CD8-positive, alpha-beta memory T cell (primary cell): Measurements from ENCODE around the gene PRDX6. TPM values are rescaled to one million over a fixed set of nuclear protein-coding genes. Genes with fewer than 3 reads are reported as not detected.

Experiments
- CTCF ChIA-PET: fragments of 350-600 bp; sonication (Branson Sonifier 250); formaldehyde crosslinking; loops from one replicate; lab custom pipeline; 2021; ENCODE audit warnings: antibody characterized with exemption; lab: Charles Lee
- POLR2A ChIA-PET: fragments of 350-600 bp; sonication (Branson Sonifier 250); formaldehyde crosslinking; loops from one replicate; lab custom pipeline; 2021; ENCODE audit warnings: antibody characterized with exemption; lab: Charles Lee
- DNase-seq, 5 donors: peaks; one replicate each; pipeline versions ENCODE4 v3.0.0 to v3.0.0-alpha.2; 2020 to 2022; ENCODE audit warnings: mixed read lengths in 1 of 5
- H3K27ac ChIP-seq: one replicate; pipeline ENCODE4 v1.7.0; 2013; ENCODE audit warnings: low read depth, mild to moderate bottlenecking, low read length, moderate library complexity
- H3K27me3 ChIP-seq: 2 replicates; pipeline ENCODE4 v1.7.0; 2013; ENCODE audit warnings: low read length, mild to moderate bottlenecking; ENCODE audit not compliant: insufficient read depth, poor library complexity, severe bottlenecking
- H3K36me3 ChIP-seq: 2 replicates; pipeline ENCODE4 v1.7.0; 2013; ENCODE audit warnings: mild to moderate bottlenecking, low read length, moderate library complexity; ENCODE audit not compliant: insufficient read depth
- H3K4me1 ChIP-seq: 2 replicates; pipeline ENCODE4 v1.7.0; 2013; ENCODE audit warnings: mild to moderate bottlenecking, low read length, moderate library complexity; ENCODE audit not compliant: insufficient read depth
- H3K4me3 ChIP-seq: 2 replicates; pipeline ENCODE4 v1.7.0; 2013; ENCODE audit warnings: mild to moderate bottlenecking, low read length
- H3K9me3 ChIP-seq: 2 replicates; pipeline ENCODE4 v1.7.0; 2013; ENCODE audit warnings: mild to moderate bottlenecking, low read length
- H3K27ac Mint-ChIP-seq, 8 donors: one replicate each; pipeline ENCODE4 v1.8.0; 2020 to 2021; ENCODE audit warnings: mixed read lengths in 8 of 8, mild to moderate bottlenecking in 6 of 8, inconsistent platforms in 3 of 8, moderate library complexity in 3 of 8
- H3K27me3 Mint-ChIP-seq, 2 donors: one replicate each; pipeline ENCODE4 v1.8.0; 2020 to 2021; ENCODE audit warnings: mixed read lengths in 2 of 2, mild to moderate bottlenecking in 1 of 2, moderate library complexity in 1 of 2
- H3K36me3 Mint-ChIP-seq, 3 donors: one replicate each; pipeline ENCODE4 v1.8.0; 2020 to 2021; ENCODE audit warnings: mixed read lengths in 3 of 3, inconsistent platforms in 1 of 3, mild to moderate bottlenecking in 1 of 3
- H3K4me1 Mint-ChIP-seq, 3 donors: one replicate each; pipeline ENCODE4 v1.8.0; 2020 to 2021; ENCODE audit warnings: mixed read lengths in 3 of 3, inconsistent platforms in 1 of 3, mild to moderate bottlenecking in 1 of 3
- H3K4me3 Mint-ChIP-seq, 7 donors: one replicate each; pipeline ENCODE4 v1.8.0; 2020 to 2021; ENCODE audit warnings: mixed read lengths in 7 of 7, mild to moderate bottlenecking in 6 of 7, moderate library complexity in 4 of 7, inconsistent platforms in 2 of 7
- H3K9me3 Mint-ChIP-seq, 5 donors: one replicate each; pipeline ENCODE4 v1.8.0; 2020 to 2022; ENCODE audit warnings: mixed read lengths in 5 of 5, mild to moderate bottlenecking in 3 of 5, moderate library complexity in 2 of 5, inconsistent platforms in 1 of 5
- polyA plus RNA-seq: library from polyadenylated mRNA; unstranded; fragments of 300-500 nt; fragmentation: Illumina TruSeq; gene quantifications from one replicate; pipeline ENCODE4 v1.2.3, GENCODE V29; 2021
- total RNA-seq, 2 experiments: library from RNA; stranded (reverse); gene quantifications; one replicate each; pipeline ENCODE4 v1.2.3, GENCODE V29; 2021

The PRDX6 gene
- total and polyA plus RNA-seq, 3 experiments from 2014 or later = 134 to 159 (median 140) TPM

DNA sequence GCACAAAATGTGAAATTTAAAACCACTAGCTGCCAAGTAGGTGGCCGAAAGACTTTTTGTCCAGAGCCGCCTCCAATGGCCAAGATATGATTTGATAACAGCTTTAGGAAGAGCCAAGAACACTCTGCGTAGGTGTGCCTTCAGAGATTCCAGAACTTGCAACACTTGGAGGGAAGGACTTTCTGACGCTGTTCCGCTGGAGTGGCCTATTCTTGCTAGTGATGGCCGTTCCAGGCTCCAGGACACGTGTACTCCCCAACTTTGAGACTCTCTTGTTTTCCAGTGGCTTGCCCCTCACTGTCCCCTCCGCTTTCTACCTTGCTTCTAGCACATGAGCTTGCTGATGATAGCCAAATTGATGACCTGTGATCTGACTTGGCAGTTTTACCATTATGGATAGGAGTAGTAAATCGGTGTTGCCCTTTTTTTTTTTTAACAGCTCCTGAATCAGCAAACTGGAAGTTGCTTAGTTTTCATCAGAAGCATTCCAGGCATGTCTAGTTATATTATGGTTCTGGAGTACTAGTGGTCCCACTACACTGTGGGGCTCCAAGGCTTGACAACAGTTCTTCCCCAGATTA is 1.0 kb downstream of the PRDX6 start:
- H3K27ac ChIP-seq = peak overlapping the region; percentile 92
- H3K4me1 Mint-ChIP-seq = peaks cover 57 to 77% (median 76%) of the 10 kb centered on the region in 3 donors
- peaks cover 20% of the 10 kb centered on the region for H3K36me3 ChIP-seq
- H3K36me3 Mint-ChIP-seq = peaks cover 6 to 54% (median 20%) of the 10 kb centered on the region in 3 donors
- peak overlapping the region; percentile 88 to 97 (median 93) for H3K4me3 Mint-ChIP-seq
- POLR2A ChIA-PET = interaction anchor here (0.6 to 2.8 kb wide), 7 partner anchors 12 to 1285 kb away, joined by 3 to 15 read pairs (median 5); partner anchors contain the start of genes CENPL, DARS2, GAS5 and KLHL20
- H3K4me3 ChIP-seq = peak overlapping the region; percentile 79
- no peaks in the 10 kb centered on the region for H3K9me3 Mint-ChIP-seq
- H3K27me3 ChIP-seq = no peaks in the 10 kb centered on the region
- no peaks in the 10 kb centered on the region for H3K9me3 ChIP-seq
- peaks cover 40% of the 10 kb centered on the region for H3K4me1 ChIP-seq
- CTCF ChIA-PET = interaction anchor here (1.5 to 4.3 kb wide), 2 partner anchors 43 to 48 kb away, joined by 3 to 30 read pairs; no protein-coding TSS in a partner anchor
- no peak for DNase-seq
- H3K27me3 Mint-ChIP-seq = no peaks in the 10 kb centered on the region
- H3K27ac Mint-ChIP-seq = peak overlapping the region; percentile 70 to 94 (median 85)

DNA sequence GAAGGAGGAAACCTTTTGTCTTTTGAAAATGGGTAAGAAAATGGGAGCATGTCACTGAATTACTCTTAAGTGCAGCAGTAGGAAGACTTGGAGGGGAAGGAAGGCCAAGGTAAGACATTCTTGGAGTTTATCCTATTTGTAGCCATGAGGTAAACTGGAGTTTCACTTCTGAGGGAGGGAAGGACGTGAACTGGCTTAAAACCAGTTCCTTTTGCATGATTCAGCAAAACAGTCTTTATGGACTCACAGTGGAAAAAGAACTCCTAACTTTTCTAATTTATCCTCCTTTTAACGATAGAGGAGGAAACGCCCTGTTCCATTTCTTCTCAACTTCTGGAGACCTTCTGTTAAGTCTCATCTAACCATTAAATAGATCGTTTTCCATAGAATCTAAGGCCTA is 2.5 kb downstream of the PRDX6 start:
- Mint-ChIP-seq H3K27ac (peak overlapping the region in 3 of 8 donors; percentile 17 to 94 (median 64)), H3K9me3 (no peaks in the 10 kb centered on the region), H3K36me3 (peaks cover 5 to 55% (median 17%) of the 10 kb centered on the region in 3 donors), H3K4me3 (peak overlapping the region in 1 of 7 donors; percentile 97), H3K4me1 (peaks cover 44 to 65% (median 61%) of the 10 kb centered on the region in 3 donors), H3K27me3 (no peaks in the 10 kb centered on the region)
- ChIA-PET CTCF (no interaction called here), POLR2A (no interaction called here)
- H3K4me3 ChIP-seq = no peak overlapping the region
- no peaks in the 10 kb centered on the region for H3K27me3 ChIP-seq
- peak overlapping the region; percentile 92 for H3K27ac ChIP-seq
- H3K4me1 ChIP-seq = peaks cover 34% of the 10 kb centered on the region
- no peak for DNase-seq
- no peaks in the 10 kb centered on the region for H3K9me3 ChIP-seq
- peaks cover 25% of the 10 kb centered on the region for H3K36me3 ChIP-seq

DNA sequence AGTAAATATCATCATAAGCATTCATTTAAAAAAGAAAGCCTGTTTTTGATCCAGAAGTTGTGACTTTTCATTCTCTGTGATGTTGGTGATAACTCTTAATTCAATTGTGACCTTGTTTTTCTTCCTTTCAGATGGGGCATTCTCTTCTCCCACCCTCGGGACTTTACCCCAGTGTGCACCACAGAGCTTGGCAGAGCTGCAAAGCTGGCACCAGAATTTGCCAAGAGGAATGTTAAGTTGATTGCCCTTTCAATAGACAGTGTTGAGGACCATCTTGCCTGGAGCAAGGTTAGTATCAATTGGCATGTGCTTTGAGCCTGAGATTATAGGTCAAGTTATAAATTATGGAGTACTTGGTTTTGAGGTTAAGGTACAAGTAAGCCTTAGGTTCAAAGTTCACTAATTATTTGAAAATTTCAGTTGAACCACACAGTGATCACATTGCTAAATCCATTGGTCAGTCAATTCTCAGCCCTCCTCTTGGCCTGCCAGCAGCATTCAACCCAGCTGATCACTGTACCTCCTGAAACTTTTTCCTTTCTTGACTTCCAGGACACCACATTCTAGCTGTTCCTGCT is 4.1 kb downstream of the PRDX6 start:
- peak overlapping the region in 1 of 7 donors; percentile 54 for H3K4me3 Mint-ChIP-seq
- ChIA-PET POLR2A (no interaction called here), CTCF (interaction anchor here (1.4 kb wide), 1 partner anchor 50 kb away, joined by 3 read pairs; no protein-coding TSS in a partner anchor)
- Histone ChIP-seq H3K4me1 (peaks cover 20% of the 10 kb centered on the region), H3K27ac (no peak overlapping the region), H3K27me3 (no peaks in the 10 kb centered on the region), H3K36me3 (peaks cover 41% of the 10 kb centered on the region), H3K9me3 (no peaks in the 10 kb centered on the region), H3K4me3 (no peak overlapping the region)
- no peak for DNase-seq
- peak overlapping the region in 5 of 8 donors; percentile 0 to 84 (median 6) for H3K27ac Mint-ChIP-seq
- H3K27me3 Mint-ChIP-seq = no peaks in the 10 kb centered on the region
- peaks cover 15 to 71% (median 24%) of the 10 kb centered on the region in 3 donors for H3K36me3 Mint-ChIP-seq
- H3K4me1 Mint-ChIP-seq = peaks cover 28 to 51% (median 45%) of the 10 kb centered on the region in 3 donors
- H3K9me3 Mint-ChIP-seq = no peaks in the 10 kb centered on the region

DNA sequence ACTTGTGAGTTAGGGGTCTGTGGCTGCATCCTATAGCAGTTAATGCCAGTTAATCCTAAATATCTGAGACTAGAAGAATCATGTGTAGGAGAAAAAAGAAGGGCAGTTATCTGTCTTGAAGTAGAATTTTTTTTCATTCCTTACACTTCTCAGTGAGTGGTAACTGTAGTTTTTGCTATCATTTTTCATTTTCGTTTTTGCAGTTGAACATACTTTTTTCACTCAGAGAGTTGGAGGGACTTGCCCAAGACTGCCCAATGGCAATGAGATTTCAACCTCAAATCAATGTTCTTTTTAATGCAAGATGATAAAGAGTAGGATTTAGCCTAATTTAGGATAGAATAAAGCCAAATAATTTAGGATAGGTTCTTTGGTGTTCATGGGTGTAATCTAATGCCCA is 5.5 kb downstream of the PRDX6 start:
- peaks cover 26 to 48% (median 40%) of the 10 kb centered on the region in 3 donors for H3K4me1 Mint-ChIP-seq
- no peak overlapping the region for H3K4me3 Mint-ChIP-seq
- no peaks in the 10 kb centered on the region for H3K27me3 Mint-ChIP-seq
- H3K9me3 Mint-ChIP-seq = no peaks in the 10 kb centered on the region
- H3K4me3 ChIP-seq = no peak overlapping the region
- H3K36me3 ChIP-seq = peaks cover 53% of the 10 kb centered on the region
- ChIA-PET POLR2A (no interaction called here), CTCF (no interaction called here)
- H3K36me3 Mint-ChIP-seq = peaks cover 21 to 80% (median 32%) of the 10 kb centered on the region in 3 donors
- H3K9me3 ChIP-seq = no peaks in the 10 kb centered on the region
- peaks cover 19% of the 10 kb centered on the region for H3K4me1 ChIP-seq
- no peak for DNase-seq
- no peaks in the 10 kb centered on the region for H3K27me3 ChIP-seq
- no peak overlapping the region for H3K27ac ChIP-seq
- no peak overlapping the region for H3K27ac Mint-ChIP-seq

DNA sequence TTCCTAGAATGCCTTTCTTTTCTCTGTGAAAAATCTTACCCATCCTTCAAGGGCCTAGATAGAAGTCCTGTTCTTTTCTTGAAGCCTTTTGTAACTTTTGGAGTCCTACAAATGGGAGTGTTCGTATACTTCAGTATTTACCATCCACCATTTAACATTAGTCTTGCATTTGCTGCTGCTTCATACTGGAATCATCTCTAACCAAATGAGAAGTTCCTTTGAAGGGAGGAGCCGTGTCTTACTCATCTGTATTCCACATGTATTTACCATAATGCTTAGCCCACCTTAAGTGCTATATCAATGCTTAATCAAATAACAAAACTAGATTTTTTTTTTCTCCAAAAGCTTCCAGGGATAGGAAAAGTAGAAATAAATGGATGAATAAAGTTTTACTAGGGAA is 7.1 kb downstream of the PRDX6 start:
- Histone ChIP-seq H3K9me3 (no peaks in the 10 kb centered on the region), H3K27me3 (no peaks in the 10 kb centered on the region), H3K27ac (no peak overlapping the region), H3K4me3 (no peak overlapping the region), H3K4me1 (peaks cover 8% of the 10 kb centered on the region), H3K36me3 (peaks cover 64% of the 10 kb centered on the region)
- CTCF ChIA-PET = no interaction called here
- Mint-ChIP-seq H3K36me3 (peaks cover 21 to 94% (median 47%) of the 10 kb centered on the region in 3 donors), H3K4me1 (peaks cover 12 to 36% (median 24%) of the 10 kb centered on the region in 3 donors), H3K4me3 (no peak overlapping the region), H3K27ac (peak overlapping the region in 1 of 8 donors; percentile 28), H3K9me3 (no peaks in the 10 kb centered on the region), H3K27me3 (no peaks in the 10 kb centered on the region)
- DNase-seq = no peak
- POLR2A ChIA-PET = no interaction called here

DNA sequence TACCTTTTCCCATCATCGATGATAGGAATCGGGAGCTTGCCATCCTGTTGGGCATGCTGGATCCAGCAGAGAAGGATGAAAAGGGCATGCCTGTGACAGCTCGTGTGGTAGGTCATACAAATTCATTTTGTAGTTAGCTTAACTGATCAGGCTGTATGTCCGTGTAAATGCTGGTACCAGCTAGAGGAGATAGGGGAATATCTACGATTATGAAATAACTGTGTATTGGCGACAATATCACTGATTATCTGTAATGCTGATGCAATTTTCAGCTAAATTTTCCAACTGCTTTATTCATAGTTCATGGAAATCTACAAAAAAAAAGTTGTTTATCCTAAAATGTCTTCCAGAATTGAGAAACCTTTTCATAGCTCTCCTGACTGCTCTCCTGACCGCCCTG is 8.3 kb downstream of the PRDX6 start:
- peak overlapping the region in 1 of 8 donors; percentile 55 for H3K27ac Mint-ChIP-seq

DNA sequence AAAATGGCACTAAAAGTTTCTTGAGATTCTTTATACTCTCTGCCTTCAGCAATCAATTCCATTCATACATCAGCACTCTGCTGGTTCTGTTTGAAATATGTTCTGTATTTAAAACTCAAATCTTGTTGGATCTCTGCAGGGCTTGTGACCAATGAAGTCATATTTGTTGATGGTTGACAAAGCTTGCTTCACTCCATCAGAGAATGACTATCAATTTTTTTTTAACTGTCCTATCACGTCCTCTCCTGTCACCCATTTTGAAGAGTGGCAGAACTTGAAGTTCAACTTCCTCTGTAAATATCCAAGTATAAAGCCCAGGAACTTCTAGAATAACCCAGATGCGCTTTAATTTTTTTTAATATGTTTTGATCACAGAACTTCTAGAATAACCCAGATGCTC is 10.9 kb downstream of the PRDX6 start:
- DNase-seq = no peak
- no peak overlapping the region for H3K4me3 ChIP-seq
- Mint-ChIP-seq H3K4me1 (peaks cover 0 to 13% (median 0%) of the 10 kb centered on the region in 3 donors), H3K4me3 (no peak overlapping the region), H3K27me3 (no peaks in the 10 kb centered on the region), H3K36me3 (peaks cover 21 to 69% (median 34%) of the 10 kb centered on the region in 3 donors), H3K27ac (peak overlapping the region in 1 of 8 donors; percentile 62), H3K9me3 (no peaks in the 10 kb centered on the region)
- peaks cover 45% of the 10 kb centered on the region for H3K36me3 ChIP-seq
- H3K9me3 ChIP-seq = no peaks in the 10 kb centered on the region
- no peaks in the 10 kb centered on the region for H3K4me1 ChIP-seq
- CTCF ChIA-PET = no interaction called here
- POLR2A ChIA-PET = no interaction called here
- H3K27me3 ChIP-seq = no peaks in the 10 kb centered on the region
- H3K27ac ChIP-seq = no peak overlapping the region

More for the DNA sequence above, 8.3 kb downstream of the PRDX6 start:
- DNase-seq = no peak
- Mint-ChIP-seq H3K4me3 (no peak overlapping the region), H3K27me3 (no peaks in the 10 kb centered on the region), H3K9me3 (no peaks in the 10 kb centered on the region), H3K36me3 (peaks cover 21 to 94% (median 47%) of the 10 kb centered on the region in 3 donors), H3K4me1 (peaks cover 1 to 25% (median 13%) of the 10 kb centered on the region in 3 donors)
- Histone ChIP-seq H3K4me1 (no peaks in the 10 kb centered on the region), H3K9me3 (no peaks in the 10 kb centered on the region), H3K4me3 (no peak overlapping the region), H3K27ac (no peak overlapping the region), H3K27me3 (no peaks in the 10 kb centered on the region), H3K36me3 (peaks cover 64% of the 10 kb centered on the region)
- ChIA-PET CTCF (no interaction called here), POLR2A (interaction anchor here (1.1 kb wide), 1 partner anchor 9 kb away, joined by 3 read pairs; the partner anchor contains the start of gene PRDX6)

DNA sequence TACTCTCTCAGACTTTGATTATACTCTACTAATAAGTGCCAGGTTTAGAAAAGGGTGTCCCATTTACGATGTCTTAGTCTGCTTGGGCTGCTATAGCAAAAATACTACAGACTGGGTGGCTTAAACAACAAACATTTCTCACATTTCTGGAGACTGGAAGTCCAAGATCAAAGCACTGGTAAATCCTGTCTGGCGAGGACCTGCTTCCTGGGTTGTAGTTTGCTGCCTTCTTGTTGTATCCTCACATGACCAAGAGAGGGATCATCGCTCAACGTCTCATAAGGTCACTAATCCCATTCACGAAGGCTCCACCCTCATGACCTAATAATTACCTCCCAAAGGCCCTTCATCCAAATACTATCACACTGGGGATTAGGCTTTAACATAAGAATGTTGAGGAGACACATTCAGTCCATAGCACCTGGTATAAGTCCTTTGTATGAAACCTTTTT is 12.0 kb downstream of the PRDX6 start:
- Histone ChIP-seq H3K27me3 (no peaks in the 10 kb centered on the region), H3K9me3 (no peaks in the 10 kb centered on the region), H3K4me1 (no peaks in the 10 kb centered on the region), H3K27ac (no peak overlapping the region), H3K36me3 (peaks cover 44% of the 10 kb centered on the region), H3K4me3 (no peak overlapping the region)
- no peak overlapping the region for H3K4me3 Mint-ChIP-seq
- H3K27ac Mint-ChIP-seq = peak overlapping the region in 2 of 8 donors; percentile 39 to 74
- H3K4me1 Mint-ChIP-seq = peaks cover 0 to 13% (median 0%) of the 10 kb centered on the region in 3 donors
- ChIA-PET CTCF (no interaction called here), POLR2A (no interaction called here)
- H3K36me3 Mint-ChIP-seq = peaks cover 26 to 61% (median 34%) of the 10 kb centered on the region in 3 donors
- no peak for DNase-seq
- no peaks in the 10 kb centered on the region for H3K27me3 Mint-ChIP-seq
- peaks cover 0 to 2% (median 0%) of the 10 kb centered on the region in 5 donors for H3K9me3 Mint-ChIP-seq
